ENCODE measurements around the gene CSPG4.
"Not testable (repeated sequence)": the region's sequence is repeated elsewhere in the genome, so short reads cannot be mapped to it uniquely, and the experiment has no call there.

Gene CSPG4

DNA sequence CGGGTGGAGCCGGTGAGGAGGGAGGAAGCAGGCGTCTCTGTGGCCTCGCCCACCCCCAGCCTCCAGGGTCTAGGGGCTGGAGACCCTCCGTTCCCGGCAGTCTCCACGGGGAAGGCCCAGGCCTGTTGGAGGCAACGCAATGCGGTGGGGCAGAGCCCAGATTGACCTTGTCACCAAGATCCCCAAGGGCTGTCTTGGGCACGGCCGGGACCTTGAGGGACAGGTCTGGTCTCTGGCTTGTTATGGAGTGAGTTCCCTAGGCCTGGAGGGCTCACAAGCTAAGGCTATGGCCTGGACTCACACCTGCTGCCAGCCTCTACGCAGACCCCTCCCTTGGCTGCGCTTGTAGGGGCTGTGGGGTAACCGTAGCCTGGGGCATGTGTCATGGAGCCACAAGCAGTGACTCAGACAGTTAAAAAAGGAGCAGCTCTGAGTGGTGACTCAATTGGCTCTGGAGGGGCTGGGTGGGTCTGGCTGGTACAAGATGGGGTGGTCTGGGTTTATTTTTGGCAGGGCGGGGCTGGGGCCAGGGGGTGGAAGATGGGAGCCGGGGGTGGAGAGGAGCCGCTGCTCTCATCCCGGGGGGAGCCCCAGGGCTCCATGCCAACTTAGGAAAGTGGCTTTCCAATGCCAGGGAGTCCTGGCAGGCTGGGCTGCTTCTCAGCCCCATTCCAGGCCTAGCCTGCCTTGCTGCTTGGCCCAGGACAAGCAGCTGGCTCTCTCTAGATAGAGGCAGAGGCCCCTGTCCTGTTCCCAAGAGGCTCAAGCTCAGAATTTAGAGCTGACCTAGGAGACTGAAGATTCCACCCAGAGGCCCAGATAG lies 9.0 kb downstream of the CSPG4 start:
- DNase-seq (ENCODE audit: low read depth): not testable (repeated sequence)

DNA sequence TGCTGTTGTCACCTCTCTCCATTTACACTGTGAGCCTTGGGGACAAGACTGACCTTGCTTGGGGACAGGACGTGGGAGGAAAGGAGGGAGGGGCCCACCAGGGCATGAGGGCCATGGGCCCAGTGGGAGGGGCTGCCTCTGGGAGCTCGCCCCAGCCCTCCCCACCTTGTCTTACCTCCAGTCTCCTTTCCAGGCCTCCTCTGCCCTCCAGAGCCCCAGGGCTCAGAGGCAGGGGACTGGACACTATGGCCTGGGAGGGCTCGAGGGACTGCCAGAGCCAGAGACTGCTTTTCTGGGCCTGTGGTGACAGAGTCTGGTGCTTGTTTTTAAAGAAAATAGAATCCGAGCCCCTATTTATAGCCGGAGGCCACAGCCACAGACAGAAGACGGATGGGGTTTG lies 10.2 kb downstream of the CSPG4 start:
- DNase-seq (ENCODE audit: low read depth): no peak

DNA sequence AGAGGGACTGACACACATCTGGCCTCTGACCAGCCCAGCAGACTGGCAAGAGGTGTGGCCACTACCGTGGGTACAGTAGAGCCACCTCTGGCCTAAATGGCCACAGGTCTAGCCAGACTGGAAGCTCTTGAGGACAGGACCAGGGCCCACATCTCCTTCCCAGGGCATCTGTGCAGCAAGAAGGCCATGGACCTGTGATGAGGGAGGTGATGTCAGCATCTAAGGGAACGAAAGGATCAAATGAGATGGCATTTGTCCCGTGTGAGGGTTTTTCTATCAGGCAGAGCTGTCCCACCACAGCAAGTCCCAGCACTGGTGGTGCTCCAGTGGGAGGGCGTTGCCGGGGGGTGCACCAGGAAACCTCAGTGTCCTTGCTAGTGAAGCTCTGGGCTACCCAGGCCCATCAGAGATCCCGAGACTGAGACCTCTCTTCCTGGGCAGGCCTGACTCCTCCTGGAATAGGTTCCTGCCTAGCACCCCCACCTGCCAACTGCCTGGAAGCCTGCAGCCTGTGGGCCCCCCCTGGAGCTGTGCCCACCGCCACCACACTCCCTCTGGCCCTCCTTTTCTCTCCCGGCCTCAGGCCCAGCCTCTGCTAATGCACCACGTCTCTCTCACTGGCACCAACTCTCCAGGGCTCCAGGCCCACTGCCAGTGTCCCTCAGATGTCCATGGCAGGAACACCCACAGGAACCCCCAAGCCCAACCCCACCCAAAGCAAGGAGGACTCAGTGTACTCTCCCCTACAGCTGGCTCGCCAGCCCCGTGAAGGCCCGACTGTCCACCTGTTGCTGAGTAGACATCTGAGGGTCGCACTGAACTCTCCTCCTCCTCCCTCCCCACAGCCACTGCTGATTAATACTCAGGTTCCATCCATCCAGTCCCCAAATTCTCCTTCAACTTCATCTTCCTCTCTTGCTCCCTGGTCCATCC lies 11.3 kb downstream of the CSPG4 start:
- DNase-seq (ENCODE audit: low read depth): not testable (repeated sequence)

DNA sequence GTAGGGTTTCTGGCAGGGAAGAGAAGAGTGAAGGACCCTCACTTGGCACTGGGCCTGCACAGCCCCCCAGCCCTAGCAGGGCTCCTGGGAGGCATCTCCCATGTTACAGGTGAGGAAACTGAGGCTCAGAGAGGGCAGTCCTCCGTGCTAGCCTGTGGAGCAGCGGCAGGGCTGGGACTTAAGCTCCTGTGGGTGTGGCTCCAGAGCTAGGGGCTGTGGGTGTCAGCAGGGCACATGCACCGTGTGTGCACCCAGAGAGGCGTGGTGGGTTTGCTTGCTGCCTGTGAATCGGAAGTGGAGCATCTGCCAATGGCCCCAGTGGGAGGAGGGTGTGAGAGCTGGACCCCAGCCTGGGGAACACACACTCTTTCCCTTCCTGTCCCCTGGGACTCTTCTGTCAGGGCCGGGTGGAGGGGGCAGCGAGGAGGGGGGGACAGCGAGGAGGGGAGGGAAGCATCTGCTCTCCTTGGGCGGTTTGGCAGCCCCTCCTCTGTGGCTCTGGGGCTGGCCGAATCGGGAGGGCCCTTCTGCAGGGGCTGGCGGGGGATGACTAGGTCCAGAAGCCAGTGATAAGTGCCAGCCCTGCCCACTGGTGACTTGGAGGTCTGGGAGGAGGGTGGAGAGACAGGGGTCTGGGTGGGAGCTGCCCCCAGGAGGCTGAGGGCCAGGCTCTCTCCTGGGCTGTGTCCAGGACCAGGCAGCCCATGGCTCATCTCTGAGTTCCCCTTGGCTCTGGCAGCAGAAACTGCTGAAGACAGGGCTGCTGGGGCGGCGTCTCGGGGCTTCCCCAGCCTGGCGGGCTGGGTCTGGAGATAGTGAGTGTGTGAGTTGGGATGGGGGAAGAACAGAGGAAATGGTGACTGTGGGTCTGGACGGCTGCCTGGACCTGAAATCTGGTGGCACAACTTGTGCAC lies 12.4 kb downstream of the CSPG4 start:
- peak; percentile 35 for DNase-seq (ENCODE audit: low read depth)

DNA sequence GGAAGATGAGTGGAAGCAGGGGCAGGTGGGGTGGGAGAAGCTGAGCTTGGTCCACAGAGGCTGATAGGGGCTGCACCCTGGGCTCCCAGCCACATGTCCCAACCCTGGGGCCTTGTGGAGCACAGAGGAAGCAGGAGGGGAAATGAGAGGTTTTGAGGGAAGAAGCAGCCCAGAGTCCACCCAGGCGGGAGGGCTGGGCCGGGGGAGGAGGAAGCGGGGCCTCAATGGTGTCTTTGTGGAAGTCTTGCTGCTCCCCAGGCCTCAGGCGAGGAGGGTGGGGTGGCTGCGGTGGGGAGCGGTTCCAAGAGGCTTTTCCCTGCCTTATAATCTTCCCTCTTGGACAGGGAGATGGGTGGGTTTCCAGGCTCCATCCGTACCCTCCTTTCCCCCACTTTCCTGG lies 13.1 kb downstream of the CSPG4 start:
- DNase-seq (ENCODE audit: low read depth): not testable (repeated sequence)

DNA sequence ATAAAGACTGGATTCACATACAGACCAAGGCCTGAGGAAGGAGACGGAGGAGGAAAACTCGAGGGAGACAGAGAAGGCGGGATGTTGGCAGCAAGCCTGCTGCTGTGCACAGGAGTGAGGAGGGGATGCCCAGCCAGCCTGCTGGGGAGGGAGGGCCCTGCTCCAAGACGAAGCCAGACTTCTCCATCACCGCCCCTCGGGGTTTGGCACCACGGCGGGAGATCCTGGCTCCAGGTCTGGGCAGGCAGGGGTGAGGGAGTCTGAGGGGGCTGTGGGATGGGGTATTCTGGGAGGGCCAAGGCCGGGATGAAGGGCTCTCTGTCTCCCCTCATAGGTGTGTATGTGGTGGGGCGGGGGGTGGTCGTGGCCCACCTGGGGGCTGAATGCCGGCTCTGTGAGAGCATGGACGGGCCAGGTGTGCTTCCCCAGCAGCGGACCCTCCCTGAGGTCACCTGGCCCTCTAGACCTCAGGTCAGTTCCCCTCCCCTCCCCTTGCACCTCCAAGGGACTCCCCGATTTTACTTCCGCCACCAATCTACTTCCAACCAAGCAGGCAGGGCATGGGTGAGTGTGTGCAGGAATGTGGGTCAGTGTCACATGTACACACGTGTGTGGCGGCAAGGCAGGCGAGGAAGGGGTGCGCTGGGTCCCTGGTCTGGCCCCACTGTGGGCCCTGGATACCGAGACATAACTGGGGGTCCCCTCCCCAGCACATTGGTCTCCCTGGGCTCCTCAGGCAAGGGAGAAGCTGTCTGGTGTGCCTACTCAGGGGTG lies 14.5 kb downstream of the CSPG4 start:
- not testable (repeated sequence) for DNase-seq (ENCODE audit: low read depth)

DNA sequence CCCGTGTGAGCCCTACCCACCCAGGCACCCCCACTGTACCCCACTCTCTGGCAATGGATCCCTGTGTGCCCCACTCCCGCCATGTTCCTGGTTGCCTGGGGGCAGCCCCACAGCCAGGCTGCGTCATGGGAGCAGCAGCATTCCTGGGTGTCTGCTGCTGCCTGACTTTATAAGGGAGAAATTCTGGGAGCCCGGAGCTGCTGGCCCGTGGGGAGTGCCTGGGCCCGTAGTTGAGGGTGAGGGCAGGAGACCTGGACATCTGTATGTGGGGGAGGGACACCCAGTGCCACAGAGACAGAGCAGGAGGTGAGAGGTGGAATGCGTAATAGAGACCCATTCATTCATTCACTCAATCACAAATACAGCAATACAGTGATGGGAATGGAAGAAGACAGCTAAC lies 15.1 kb downstream of the CSPG4 start:
- DNase-seq (ENCODE audit: low read depth): no peak

DNA sequence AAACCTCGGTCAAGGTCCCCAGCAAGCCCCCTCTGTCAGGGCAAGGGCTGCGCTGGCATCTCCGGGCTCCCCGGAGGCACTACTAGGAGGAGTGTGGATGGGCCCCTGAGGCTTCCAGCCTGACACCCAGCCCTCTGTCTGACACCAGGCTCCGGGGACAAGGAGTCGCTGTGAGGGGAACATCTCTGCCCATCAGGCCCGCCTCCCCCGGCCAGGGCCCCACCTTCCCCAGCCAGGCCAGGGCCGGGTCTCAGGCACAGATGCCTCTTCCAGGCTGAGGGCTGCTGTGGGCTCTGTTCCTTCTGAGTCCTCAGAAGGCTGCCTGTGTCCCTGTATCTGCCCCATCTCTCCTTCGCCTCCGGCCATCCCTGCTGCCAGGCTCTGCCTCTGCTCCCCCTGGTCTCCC lies 15.8 kb downstream of the CSPG4 start:
- DNase-seq (ENCODE audit: low read depth): no peak

DNA sequence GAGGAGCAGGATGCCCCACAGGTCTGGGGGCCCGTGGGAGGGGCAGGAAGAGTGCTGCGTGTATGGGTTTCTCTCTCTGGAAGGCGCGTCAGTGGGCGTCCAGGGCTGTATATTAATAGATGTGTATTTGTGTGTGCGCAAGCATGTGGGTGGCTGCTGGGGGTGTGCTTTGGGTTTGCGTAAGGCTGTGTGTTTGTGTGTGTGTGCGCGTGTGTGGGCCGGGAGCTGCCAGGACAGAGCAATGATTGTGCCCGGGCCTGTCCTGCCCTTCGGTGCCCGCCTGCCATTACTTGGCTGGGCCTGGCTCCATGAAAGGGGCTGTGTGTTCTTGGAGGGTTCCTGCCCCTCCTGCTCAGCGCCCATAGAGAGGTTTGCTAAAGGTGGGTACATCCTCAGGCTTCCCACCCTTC lies 16.3 kb downstream of the CSPG4 start:
- DNase-seq (ENCODE audit: low read depth): no peak

DNA sequence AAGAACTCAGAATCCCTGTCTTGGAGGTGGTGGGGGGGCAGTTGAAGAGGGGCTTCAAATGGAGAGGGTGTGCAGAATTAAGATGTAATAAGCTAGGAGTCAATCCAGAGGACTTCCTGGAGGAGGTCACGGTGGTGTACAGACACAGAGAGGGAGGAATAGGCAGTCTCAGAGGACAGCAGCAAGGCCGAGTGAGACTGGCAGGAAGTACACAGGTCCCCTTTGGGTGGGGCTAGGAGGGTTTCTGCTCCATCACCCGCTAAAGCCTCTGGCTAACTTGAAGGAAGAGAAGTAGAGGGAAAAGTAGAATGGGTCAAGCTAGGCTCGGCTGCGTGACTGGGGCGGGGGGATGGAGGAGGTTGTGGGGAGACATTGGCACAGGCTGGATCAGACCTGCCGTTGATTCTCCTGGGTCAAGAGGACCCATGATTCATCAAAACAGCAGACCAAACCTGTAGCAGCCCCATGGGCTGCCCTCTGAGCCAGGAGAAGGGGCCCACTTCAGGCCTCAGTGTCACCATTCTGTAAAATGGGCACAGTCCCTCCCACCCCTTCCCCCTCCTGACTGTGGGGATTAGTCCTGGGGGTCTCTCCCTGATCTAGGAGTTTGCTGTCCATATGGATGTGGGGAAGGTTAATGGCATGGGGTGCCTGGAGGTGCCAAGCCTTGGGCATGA lies 16.9 kb downstream of the CSPG4 start:
- no peak for DNase-seq (ENCODE audit: low read depth)

DNA sequence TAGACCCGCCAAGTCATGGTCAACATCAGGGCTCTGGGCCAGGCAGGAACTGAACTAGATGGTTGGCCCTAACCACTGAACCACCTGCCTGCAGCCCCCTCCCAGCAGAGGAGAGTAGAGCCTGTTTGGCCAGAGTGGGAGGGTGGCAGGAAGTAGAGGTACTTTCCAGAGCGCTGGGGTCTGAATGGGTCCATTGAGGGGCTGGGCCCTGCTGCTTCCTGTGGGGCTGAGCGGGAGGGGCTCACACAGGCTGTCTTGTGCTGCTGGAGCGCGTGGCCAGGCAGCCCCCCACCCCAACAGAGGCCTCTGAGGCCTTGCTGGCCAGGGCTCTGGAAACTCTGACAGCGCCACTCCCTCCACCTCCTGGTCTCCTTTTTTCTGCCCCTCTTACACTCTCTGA lies 17.4 kb downstream of the CSPG4 start:
- no peak for DNase-seq (ENCODE audit: low read depth)

DNA sequence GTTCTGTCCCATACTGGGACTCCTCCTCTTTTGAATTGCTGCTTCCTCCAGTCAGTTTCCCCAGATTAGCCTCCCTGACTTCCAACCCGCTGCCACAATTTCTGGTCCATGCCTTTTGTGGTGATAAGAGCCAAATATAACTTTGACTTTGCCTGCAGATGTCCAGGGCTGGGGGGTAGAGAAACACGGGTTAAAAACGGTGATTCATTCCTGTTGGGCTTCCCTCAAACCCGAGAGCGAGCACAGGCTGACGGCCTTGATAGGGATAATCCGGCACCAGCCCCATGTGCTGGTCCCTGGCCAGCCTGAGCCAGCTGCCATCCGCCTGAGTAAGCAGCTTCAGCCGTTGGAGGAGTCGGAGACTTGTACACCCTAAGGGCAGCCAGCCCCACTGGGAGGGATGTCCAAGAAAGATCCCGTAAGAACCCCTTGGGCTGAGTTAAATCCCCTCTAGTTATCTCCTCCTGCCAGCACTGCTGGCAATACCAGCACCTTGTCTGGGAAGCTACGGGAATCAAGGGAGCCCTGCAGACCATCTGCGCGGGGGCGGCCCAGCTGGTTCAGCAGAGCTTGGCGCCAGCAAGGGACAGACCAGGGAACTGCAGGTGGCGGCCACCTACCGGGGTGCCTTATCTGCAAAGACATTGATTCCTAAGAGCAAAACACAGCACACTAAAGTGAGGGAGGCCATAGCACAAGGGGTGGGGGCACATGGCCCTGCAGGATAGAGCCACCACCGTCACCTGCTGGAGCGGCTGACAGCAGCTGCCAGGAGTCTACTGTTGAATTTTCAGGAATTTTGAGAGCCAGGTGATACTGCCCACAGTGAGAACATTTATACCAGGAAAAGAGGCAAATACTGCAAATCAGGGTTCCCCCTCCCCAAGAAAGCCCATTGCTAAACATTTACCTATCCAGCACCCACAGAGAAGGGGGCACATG lies 18.1 kb downstream of the CSPG4 start:
- DNase-seq (ENCODE audit: low read depth): peak; percentile 90

DNA sequence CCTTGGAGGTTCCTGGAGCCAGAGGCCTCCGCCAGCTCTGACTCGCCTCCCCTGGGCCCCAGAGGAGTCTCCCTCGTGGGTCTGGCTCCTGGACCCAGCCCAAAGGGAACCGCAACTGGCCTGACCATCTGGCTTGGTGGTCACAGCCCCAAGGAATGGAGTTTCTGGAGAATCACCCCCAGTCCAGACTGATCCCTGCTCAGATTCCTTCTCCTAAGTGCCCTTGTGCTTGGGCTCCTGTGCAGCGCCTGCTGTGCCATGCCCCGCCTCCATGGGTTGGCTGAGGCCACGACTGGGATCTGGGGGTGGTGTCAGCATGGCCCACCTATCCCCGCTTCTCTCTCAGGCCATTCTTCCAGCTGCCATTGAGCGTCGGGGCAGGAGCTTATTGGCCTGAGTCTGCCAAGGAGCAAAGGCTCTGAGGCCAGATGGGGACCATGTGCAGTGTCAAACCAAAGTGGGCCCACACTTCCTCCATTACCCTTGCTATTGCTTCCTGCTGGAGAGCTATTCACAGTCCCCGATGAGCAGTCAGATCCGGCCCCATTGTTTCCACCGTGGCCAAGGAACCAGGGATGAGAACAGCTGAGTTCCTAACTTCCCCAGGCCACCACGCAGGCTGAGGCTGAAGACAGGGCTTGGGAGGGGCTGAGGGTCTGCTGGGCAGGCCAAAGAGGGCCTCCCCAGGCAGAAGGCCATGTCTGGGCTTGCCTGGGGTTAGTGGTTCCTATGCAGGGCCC lies 19.0 kb downstream of the CSPG4 start:
- no peak for DNase-seq (ENCODE audit: low read depth)

DNA sequence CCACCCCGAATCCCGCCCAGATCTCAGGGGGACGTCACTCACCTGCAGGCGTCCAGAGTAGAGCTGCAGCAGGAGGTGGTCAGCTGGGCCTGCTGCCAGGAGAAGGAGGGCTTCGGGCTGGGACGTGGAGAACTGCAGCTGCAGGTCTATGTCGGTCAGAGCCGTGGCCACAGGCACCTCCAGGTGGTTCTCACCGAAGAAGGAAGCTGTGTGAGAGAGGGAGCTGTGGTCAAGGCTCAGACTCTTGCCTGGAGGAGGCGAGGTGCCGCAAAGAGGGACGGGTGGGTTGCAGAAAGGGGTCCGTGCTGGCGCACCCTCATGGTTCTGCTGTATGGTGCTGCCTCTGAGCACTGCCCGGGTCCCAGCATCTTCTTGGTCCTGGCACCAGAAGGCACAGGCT lies 19.6 kb downstream of the CSPG4 start:
- not testable (repeated sequence) for DNase-seq (ENCODE audit: low read depth)

DNA sequence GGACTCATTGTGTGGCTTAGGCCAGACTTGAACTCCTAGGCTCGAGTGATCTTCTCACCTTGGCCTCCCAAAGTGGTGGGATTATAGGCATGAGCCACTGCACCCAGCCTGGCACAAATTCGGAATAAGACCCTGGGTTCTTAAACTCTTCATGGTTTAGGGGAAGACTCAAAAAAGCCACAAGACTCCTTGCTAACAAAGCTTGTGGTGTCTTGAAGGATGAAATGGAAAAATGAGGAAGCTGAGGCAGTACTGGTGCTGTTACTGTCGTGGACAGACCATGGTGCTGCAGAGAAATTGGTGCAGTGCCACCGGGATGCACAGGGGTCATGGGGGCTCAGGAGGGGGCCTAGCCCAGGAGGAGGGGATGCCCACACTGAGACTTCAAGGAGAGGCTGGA lies 20.3 kb downstream of the CSPG4 start:
- DNase-seq (ENCODE audit: low read depth): not testable (repeated sequence)

DNA sequence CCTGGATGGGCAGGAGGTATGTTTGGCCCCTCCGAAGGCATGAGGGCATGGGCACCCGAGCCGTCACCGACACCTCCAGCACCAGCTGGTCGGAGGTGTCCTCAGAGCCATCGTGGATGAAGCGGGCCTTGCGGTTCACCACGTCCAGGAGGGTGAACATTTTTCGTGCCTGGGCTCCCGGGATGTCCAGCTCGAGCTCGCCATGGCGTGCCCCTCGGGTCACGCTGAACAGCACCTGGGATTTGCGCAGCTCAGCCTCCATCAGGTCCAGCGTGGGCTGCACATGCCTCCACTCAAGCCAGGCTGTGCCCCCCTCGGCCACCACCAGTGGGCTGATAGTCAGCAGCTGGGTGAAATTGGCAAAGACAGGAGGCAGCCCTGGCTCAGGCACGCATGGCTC lies 23.2 kb downstream of the CSPG4 start:
- DNase-seq (ENCODE audit: low read depth): not testable (repeated sequence)

DNA sequence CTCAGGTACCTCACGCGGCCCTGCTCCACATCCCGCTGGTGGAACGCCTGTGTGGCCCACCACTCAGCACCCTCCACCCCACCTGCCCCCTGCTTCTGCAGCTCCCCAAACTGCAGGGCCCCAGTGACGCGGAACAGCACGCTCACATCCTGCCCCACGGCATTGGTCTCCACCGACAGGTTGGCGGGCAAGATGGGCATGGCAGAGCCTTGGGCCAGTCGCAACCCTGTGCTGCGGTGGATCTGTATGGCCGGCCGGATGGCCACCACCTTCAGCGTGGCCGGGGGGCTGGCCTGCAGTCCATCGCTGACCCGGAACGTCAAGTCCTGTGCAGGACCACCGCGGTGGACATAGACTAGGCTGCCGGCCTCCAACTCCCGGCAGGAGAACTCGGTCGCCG lies 23.8 kb downstream of the CSPG4 start:
- DNase-seq (ENCODE audit: low read depth): no peak

DNA sequence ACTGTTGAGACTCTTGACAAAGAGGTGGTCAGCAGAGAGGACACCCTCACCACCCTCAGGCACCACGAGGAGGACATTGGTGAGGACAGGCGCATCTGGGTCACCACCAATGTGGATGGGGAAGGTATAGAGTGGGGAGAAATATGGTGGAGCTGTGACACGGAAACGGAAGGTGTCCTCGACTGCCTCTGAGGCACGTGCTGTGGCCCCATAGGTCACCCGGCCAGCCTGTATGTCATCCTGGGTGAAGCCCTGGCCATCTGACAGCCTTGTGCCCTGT lies 24.4 kb downstream of the CSPG4 start:
- DNase-seq (ENCODE audit: low read depth): no peak

Data from HS-5 (cell line).